Activated T-helper 1 cell treated with anti-CD3 and anti-CD28 coated beads, Interleukin-12 subunit alpha, Interleukin-12 subunit beta, Interleukin-2, Interleukin-4 antibody, amounts not matched to agents 30 ng/mL and 10 ng/mL and 1 ng/mL, durations not matched to agents 14 hours and 24 hours and 36 hours (primary cell): ENCODE results near the gene ZNF747. TPM values are rescaled to one million over a fixed set of nuclear protein-coding genes. Genes with fewer than 3 reads are reported as not detected.

ENCODE experiments used
- DNase-seq: peaks from one replicate; pipeline ENCODE4 v3.0.0; 2021; ENCODE audit warnings: low spot score
- H3K27ac Mint-ChIP-seq: one replicate; pipeline ENCODE4 v1.8.0; 2021; ENCODE audit warnings: mild to moderate bottlenecking, mixed read lengths
- H3K27me3 Mint-ChIP-seq: one replicate; pipeline ENCODE4 v1.8.0; 2022; ENCODE audit warnings: mild to moderate bottlenecking, moderate library complexity, mixed read lengths; ENCODE audit not compliant: insufficient read depth
- H3K36me3 Mint-ChIP-seq: one replicate; pipeline ENCODE4 v1.8.0; 2021; ENCODE audit warnings: low read depth, mixed read lengths
- H3K4me1 Mint-ChIP-seq: one replicate; pipeline ENCODE4 v1.8.0; 2021; ENCODE audit warnings: low read depth, mixed read lengths
- H3K4me3 Mint-ChIP-seq: one replicate; pipeline ENCODE4 v1.8.0; 2021; ENCODE audit warnings: mild to moderate bottlenecking, moderate library complexity, mixed read lengths
- H3K9me3 Mint-ChIP-seq: one replicate; pipeline ENCODE4 v1.8.0; 2021; ENCODE audit warnings: mixed read lengths
- intact Hi-C: fragments of 100-400 bp; cut with micrococcal nuclease; formaldehyde crosslinking; loops from one replicate; pipeline ENCODE4 v1.15.1; 2024
- total RNA-seq: library from RNA; stranded (reverse); gene quantifications from 2 replicates; pipeline ENCODE4 v1.2.3, GENCODE V29; 2022

ZNF747 gene
- total RNA-seq, 1 donor from 2014 or later, result 13.8 TPM

- H3K4me3 Mint-ChIP-seq, result no peak overlapping the region
- H3K36me3 Mint-ChIP-seq, result peaks cover 58% of the 10 kb centered on the region
- H3K9me3 Mint-ChIP-seq, result no peaks in the 10 kb centered on the region
- peaks cover 7% of the 10 kb centered on the region for H3K4me1 Mint-ChIP-seq
- no peaks in the 10 kb centered on the region for H3K27me3 Mint-ChIP-seq
- H3K27ac Mint-ChIP-seq, result no peak overlapping the region
- intact Hi-C loops, result no loop called here
- no peak for DNase-seq
Measured at GRCh38 chr16:30509081-30509765, 25.4 kb downstream of the ZNF747 start.

GRCh38 chr16:30503403-30504296 lies 31.0 kb downstream of the ZNF747 start:
- intact Hi-C loops, result no loop called here
- peaks cover 5% of the 10 kb centered on the region for H3K4me1 Mint-ChIP-seq
- peak overlapping the region; percentile 65 for H3K27ac Mint-ChIP-seq
- H3K4me3 Mint-ChIP-seq, result no peak overlapping the region
- no peak for DNase-seq
- H3K9me3 Mint-ChIP-seq, result no peaks in the 10 kb centered on the region
- no peaks in the 10 kb centered on the region for H3K27me3 Mint-ChIP-seq
- H3K36me3 Mint-ChIP-seq, result peaks cover 30% of the 10 kb centered on the region

GRCh38 chr16:30499284-30499683 lies 35.4 kb downstream of the ZNF747 start:
- intact Hi-C loops, result no loop called here
- Mint-ChIP-seq H3K4me3 (no peak overlapping the region), H3K9me3 (no peaks in the 10 kb centered on the region), H3K4me1 (peaks cover 5% of the 10 kb centered on the region), H3K27ac (peak overlapping the region; percentile 79), H3K27me3 (no peaks in the 10 kb centered on the region), H3K36me3 (peaks cover 40% of the 10 kb centered on the region)
- DNase-seq, result no peak

- intact Hi-C loops, result loop anchor here (5.0 kb wide), 1 partner anchor 103 kb away; no protein-coding TSS in a partner anchor
Measured at GRCh38 chr16:30494709-30495108, 39.9 kb downstream of the ZNF747 start.

GRCh38 chr16:30493941-30494488 lies 40.6 kb downstream of the ZNF747 start:
- peaks cover 53% of the 10 kb centered on the region for H3K36me3 Mint-ChIP-seq
- peaks cover 21% of the 10 kb centered on the region for H3K4me1 Mint-ChIP-seq
- H3K4me3 Mint-ChIP-seq, result no peak overlapping the region
- H3K9me3 Mint-ChIP-seq, result no peaks in the 10 kb centered on the region
- no peak overlapping the region for H3K27ac Mint-ChIP-seq
- intact Hi-C loops, result loop anchor here (5.0 kb wide), 1 partner anchor 103 kb away; no protein-coding TSS in a partner anchor
- H3K27me3 Mint-ChIP-seq, result no peaks in the 10 kb centered on the region
- no peak for DNase-seq

More at GRCh38 chr16:30494709-30495108, 39.9 kb downstream of the ZNF747 start:
- Mint-ChIP-seq H3K4me3 (no peak overlapping the region), H3K27me3 (no peaks in the 10 kb centered on the region), H3K27ac (no peak overlapping the region), H3K36me3 (peaks cover 50% of the 10 kb centered on the region), H3K4me1 (peaks cover 18% of the 10 kb centered on the region), H3K9me3 (no peaks in the 10 kb centered on the region)
- no peak for DNase-seq

- H3K4me1 Mint-ChIP-seq, result peaks cover 31% of the 10 kb centered on the region
- no peak overlapping the region for H3K4me3 Mint-ChIP-seq
- H3K36me3 Mint-ChIP-seq, result peaks cover 51% of the 10 kb centered on the region
- H3K9me3 Mint-ChIP-seq, result no peaks in the 10 kb centered on the region
- H3K27me3 Mint-ChIP-seq, result no peaks in the 10 kb centered on the region
- peak overlapping the region; percentile 85 for H3K27ac Mint-ChIP-seq
- DNase-seq, result no peak
- intact Hi-C loops, result loop anchor here (5.0 kb wide), 1 partner anchor 105 kb away; no protein-coding TSS in a partner anchor
Measured at GRCh38 chr16:30491744-30492308, 42.8 kb downstream of the ZNF747 start.

- H3K27me3 Mint-ChIP-seq, result no peaks in the 10 kb centered on the region
- peaks cover 36% of the 10 kb centered on the region for H3K4me1 Mint-ChIP-seq
- DNase-seq, result no peak
- intact Hi-C loops, result loop anchor here (5.0 kb wide), 1 partner anchor 106 kb away; no protein-coding TSS in a partner anchor
- H3K27ac Mint-ChIP-seq, result peak overlapping the region; percentile 85
- H3K9me3 Mint-ChIP-seq, result no peaks in the 10 kb centered on the region
- H3K36me3 Mint-ChIP-seq, result peaks cover 52% of the 10 kb centered on the region
- H3K4me3 Mint-ChIP-seq, result no peak overlapping the region
Measured at GRCh38 chr16:30491229-30491628, 43.4 kb downstream of the ZNF747 start.

- intact Hi-C loops, result loop anchor here (5.0 kb wide), 1 partner anchor 107 kb away; no protein-coding TSS in a partner anchor
Measured at GRCh38 chr16:30490210-30490609, 44.4 kb downstream of the ZNF747 start.

GRCh38 chr16:30488764-30489605 lies 45.7 kb downstream of the ZNF747 start:
- no peak for DNase-seq
- no peak overlapping the region for H3K4me3 Mint-ChIP-seq
- peaks cover 45% of the 10 kb centered on the region for H3K4me1 Mint-ChIP-seq
- no peaks in the 10 kb centered on the region for H3K27me3 Mint-ChIP-seq
- no peaks in the 10 kb centered on the region for H3K9me3 Mint-ChIP-seq
- intact Hi-C loops, result loop anchor here (5.0 kb wide), 1 partner anchor 42 kb away; the partner anchor contains the start of gene SEPHS2
- peaks cover 52% of the 10 kb centered on the region for H3K36me3 Mint-ChIP-seq
- no peak overlapping the region for H3K27ac Mint-ChIP-seq

More at GRCh38 chr16:30490210-30490609, 44.4 kb downstream of the ZNF747 start:
- Mint-ChIP-seq H3K27ac (peak overlapping the region; percentile 47), H3K4me3 (no peak overlapping the region), H3K36me3 (peaks cover 54% of the 10 kb centered on the region), H3K27me3 (no peaks in the 10 kb centered on the region), H3K9me3 (no peaks in the 10 kb centered on the region), H3K4me1 (peaks cover 43% of the 10 kb centered on the region)
- no peak for DNase-seq

- no peaks in the 10 kb centered on the region for H3K9me3 Mint-ChIP-seq
- H3K27me3 Mint-ChIP-seq, result no peaks in the 10 kb centered on the region
- peaks cover 52% of the 10 kb centered on the region for H3K4me1 Mint-ChIP-seq
- peaks cover 63% of the 10 kb centered on the region for H3K36me3 Mint-ChIP-seq
- H3K27ac Mint-ChIP-seq, result peak overlapping the region; percentile 73
- intact Hi-C loops, result loop anchor here (5.0 kb wide), 1 partner anchor 39 kb away; the partner anchor contains the start of gene SEPHS2
- H3K4me3 Mint-ChIP-seq, result peak overlapping the region; percentile 30
- no peak for DNase-seq
Measured at GRCh38 chr16:30485818-30486436, 48.7 kb downstream of the ZNF747 start.

GRCh38 chr16:30484887-30485286 lies 49.8 kb downstream of the ZNF747 start:
- H3K4me1 Mint-ChIP-seq, result peaks cover 54% of the 10 kb centered on the region
- H3K27ac Mint-ChIP-seq, result peak overlapping the region; percentile 55
- no peak for DNase-seq
- no peaks in the 10 kb centered on the region for H3K27me3 Mint-ChIP-seq
- H3K4me3 Mint-ChIP-seq, result no peak overlapping the region
- intact Hi-C loops, result loop anchor here (5.0 kb wide), 1 partner anchor 38 kb away; the partner anchor contains the start of gene SEPHS2
- no peaks in the 10 kb centered on the region for H3K9me3 Mint-ChIP-seq
- peaks cover 64% of the 10 kb centered on the region for H3K36me3 Mint-ChIP-seq
